ENCODE results near the gene MVB12A.

Gene MVB12A

DNA sequence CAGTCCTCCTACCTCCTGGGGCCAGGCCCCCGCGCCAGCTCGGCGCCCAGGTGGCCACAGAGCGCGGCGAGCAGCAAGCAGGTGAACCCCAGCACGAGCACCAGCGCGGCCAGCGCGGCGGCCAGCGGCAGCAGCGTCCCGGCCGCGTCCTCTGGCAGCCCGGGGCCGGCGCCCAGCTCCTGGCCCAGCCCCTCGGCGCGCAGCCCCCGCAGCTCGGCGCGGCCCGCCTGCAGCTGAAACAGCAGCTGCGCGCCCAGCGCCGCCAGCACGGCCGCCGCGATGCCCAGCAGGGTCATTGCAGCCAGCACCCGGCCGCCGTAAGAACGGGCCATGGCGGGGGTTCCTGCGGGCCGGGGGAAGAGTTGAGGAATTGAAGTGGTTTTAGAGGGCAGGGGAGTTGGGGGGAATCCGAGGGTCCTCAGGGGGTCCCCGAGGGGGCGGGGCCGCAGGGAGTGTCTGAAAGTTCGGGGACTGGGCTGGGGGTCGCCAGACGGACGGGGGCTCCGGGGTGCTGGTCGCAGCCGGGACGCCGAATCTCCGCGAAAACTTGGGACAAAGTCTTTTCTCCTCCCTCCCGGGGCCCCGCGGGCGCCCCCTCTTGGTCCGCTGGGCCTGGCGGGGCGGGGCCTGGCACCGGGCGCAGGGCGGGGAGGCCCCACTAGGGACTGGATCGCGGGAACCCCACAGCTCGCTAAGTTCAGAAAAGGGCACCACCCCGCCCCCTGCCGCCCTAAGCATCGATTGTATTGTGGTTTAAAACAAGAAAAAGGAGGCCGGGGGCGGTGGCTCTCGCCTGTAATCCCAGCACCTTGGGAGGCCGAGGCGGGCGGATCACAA, 28.5 kb downstream of the MVB12A start, which contains the start of gene TMEM221:
TSS of gene TMEM221 (minus strand) at position 538 of the 837 bp plus-strand sequence. CDS start at position 332, 206 bp downstream.
- Histone ChIP-seq H3K4me3 (ENCODE audit: insufficient read length, low read depth) (peak within 1 kb of the TSS; percentile 51), H3K36me3 (ENCODE audit: insufficient read depth, insufficient read length, low read length) (no peaks in the 10 kb centered on the region), H3K9ac (ENCODE audit: insufficient read length, low read depth) (peak within 1 kb of the TSS; percentile 76), H3K27me3 (ENCODE audit: insufficient read depth, insufficient read length) (peaks cover 34% of the 10 kb centered on the region), H3K9me3 (ENCODE audit: insufficient read depth, low read length) (peaks cover 3% of the 10 kb centered on the region; the same call in 1 of the 2 replicates), H3K4me1 (ENCODE audit: insufficient read depth, insufficient read length) (peaks cover 5% of the 10 kb centered on the region)
- TF ChIP-seq YY1 (IDR thresholded peaks at IDR 0.05; ENCODE audit: insufficient read depth, insufficient read length): no peak
- TF ChIP-seq ZNF274 (IDR thresholded peaks at IDR 0.05; ENCODE audit: low read depth, low read length): no peak
- no peak for TF ChIP-seq SUZ12 (IDR thresholded peaks at IDR 0.05; ENCODE audit: extremely low read depth, insufficient read depth, insufficient read length)
- DNase-seq (ENCODE audit: low read depth, low spot score): no peak

DNA sequence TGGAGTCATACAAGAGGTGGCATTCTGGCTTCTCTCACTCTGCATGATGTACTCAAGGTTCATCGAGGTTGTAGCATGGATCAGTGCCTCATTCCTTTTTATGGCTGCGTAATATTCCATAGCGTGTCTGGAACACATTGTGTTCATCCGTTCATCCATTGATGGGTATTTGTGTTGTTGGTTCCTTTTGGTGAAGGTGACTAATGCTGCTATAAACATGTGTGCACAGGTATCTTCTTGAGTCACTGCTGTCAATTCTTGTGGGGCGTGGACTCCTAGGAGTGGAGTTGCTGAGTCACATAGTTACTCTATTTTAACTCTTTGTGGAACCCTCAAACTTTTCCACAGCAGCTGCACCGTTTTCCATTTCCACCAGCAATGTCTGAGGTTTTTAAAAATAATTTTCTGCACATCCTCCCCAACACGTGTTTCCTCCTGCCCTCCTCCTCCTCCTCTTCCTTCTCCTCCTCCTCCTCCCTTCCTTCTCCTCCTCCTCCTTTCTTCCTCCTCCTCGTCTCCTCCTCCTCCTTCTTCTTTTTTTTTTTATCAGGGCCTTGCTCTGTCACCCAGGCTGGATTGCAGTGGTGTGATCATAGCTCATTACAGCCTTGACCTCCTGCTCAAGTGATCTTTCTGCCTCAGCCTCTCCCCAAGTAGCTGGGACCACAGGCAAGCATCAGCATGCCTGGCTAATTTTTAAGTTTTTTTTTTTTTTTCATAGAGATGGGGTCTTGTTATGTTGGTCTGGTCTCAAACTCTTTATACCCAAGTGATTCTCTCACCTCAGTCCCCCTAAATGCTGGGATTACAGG, 30.6 kb downstream of the MVB12A start:
- Histone ChIP-seq H3K9ac (ENCODE audit: insufficient read length, low read depth) (no peak overlapping the region), H3K27me3 (ENCODE audit: insufficient read depth, insufficient read length) (peaks cover 44% of the 10 kb centered on the region), H3K4me3 (ENCODE audit: insufficient read length, low read depth) (no peak overlapping the region), H3K36me3 (ENCODE audit: insufficient read depth, insufficient read length, low read length) (no peaks in the 10 kb centered on the region), H3K4me1 (ENCODE audit: insufficient read depth, insufficient read length) (peaks cover 7% of the 10 kb centered on the region), H3K9me3 (ENCODE audit: insufficient read depth, low read length) (peaks cover 3% of the 10 kb centered on the region; the same call in 1 of the 2 replicates)
- TF ChIP-seq SUZ12 (IDR thresholded peaks at IDR 0.05; ENCODE audit: extremely low read depth, insufficient read depth, insufficient read length) (no peak), YY1 (IDR thresholded peaks at IDR 0.05; ENCODE audit: insufficient read depth, insufficient read length) (no peak), ZNF274 (IDR thresholded peaks at IDR 0.05; ENCODE audit: low read depth, low read length) (no peak)
- no peak for DNase-seq (ENCODE audit: low read depth, low spot score)

DNA sequence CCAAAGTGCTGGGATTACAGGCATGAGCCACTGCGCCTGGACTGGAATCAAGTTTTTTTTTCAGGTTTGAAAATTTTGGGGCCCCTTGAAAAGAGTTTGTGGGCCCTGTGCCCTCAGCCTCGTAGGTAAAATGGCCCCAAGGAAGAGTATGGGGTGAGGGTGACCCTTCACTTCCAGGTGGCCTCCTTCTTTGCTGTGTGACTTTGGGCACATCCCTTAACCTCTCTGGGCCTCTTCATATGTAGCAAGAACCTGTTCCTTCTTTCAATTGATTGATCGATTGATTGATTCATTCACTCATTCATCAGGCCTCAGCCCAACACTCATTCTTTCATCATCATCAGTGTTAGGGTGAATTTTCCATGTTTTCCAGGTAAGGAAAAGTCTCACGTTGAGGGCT, 32.0 kb downstream of the MVB12A start:
- H3K36me3 ChIP-seq (ENCODE audit: insufficient read depth, insufficient read length, low read length): no peaks in the 10 kb centered on the region
- H3K4me3 ChIP-seq (ENCODE audit: insufficient read length, low read depth): no peak overlapping the region
- peaks cover 10% of the 10 kb centered on the region for H3K4me1 ChIP-seq (ENCODE audit: insufficient read depth, insufficient read length)
- no peak overlapping the region for H3K9ac ChIP-seq (ENCODE audit: insufficient read length, low read depth)
- H3K27me3 ChIP-seq (ENCODE audit: insufficient read depth, insufficient read length): peaks cover 34% of the 10 kb centered on the region
- peaks cover 3% of the 10 kb centered on the region; the same call in 1 of the 2 replicates for H3K9me3 ChIP-seq (ENCODE audit: insufficient read depth, low read length)
- DNase-seq (ENCODE audit: low read depth, low spot score): no peak
- TF ChIP-seq SUZ12 (IDR thresholded peaks at IDR 0.05; ENCODE audit: extremely low read depth, insufficient read depth, insufficient read length) (no peak), ZNF274 (IDR thresholded peaks at IDR 0.05; ENCODE audit: low read depth, low read length) (no peak), YY1 (IDR thresholded peaks at IDR 0.05; ENCODE audit: insufficient read depth, insufficient read length) (no peak)

GRCh38 chr19:17454576-17455071, 34.8 kb downstream of the MVB12A start:
- Histone ChIP-seq H3K4me3 (ENCODE audit: insufficient read length, low read depth) (peak overlapping the region; percentile 21), H3K27me3 (ENCODE audit: insufficient read depth, insufficient read length) (peaks cover 18% of the 10 kb centered on the region), H3K9me3 (ENCODE audit: insufficient read depth, low read length) (peaks cover 3% of the 10 kb centered on the region; the same call in 1 of the 2 replicates), H3K36me3 (ENCODE audit: insufficient read depth, insufficient read length, low read length) (no peaks in the 10 kb centered on the region), H3K9ac (ENCODE audit: insufficient read length, low read depth) (peak overlapping the region; percentile 72), H3K4me1 (ENCODE audit: insufficient read depth, insufficient read length) (peaks cover 5% of the 10 kb centered on the region)
- DNase-seq (ENCODE audit: low read depth, low spot score): no peak
- TF ChIP-seq YY1 (IDR thresholded peaks at IDR 0.05; ENCODE audit: insufficient read depth, insufficient read length): no peak
- TF ChIP-seq ZNF274 (IDR thresholded peaks at IDR 0.05; ENCODE audit: low read depth, low read length): no peak
- no peak for TF ChIP-seq SUZ12 (IDR thresholded peaks at IDR 0.05; ENCODE audit: extremely low read depth, insufficient read depth, insufficient read length)

DNA sequence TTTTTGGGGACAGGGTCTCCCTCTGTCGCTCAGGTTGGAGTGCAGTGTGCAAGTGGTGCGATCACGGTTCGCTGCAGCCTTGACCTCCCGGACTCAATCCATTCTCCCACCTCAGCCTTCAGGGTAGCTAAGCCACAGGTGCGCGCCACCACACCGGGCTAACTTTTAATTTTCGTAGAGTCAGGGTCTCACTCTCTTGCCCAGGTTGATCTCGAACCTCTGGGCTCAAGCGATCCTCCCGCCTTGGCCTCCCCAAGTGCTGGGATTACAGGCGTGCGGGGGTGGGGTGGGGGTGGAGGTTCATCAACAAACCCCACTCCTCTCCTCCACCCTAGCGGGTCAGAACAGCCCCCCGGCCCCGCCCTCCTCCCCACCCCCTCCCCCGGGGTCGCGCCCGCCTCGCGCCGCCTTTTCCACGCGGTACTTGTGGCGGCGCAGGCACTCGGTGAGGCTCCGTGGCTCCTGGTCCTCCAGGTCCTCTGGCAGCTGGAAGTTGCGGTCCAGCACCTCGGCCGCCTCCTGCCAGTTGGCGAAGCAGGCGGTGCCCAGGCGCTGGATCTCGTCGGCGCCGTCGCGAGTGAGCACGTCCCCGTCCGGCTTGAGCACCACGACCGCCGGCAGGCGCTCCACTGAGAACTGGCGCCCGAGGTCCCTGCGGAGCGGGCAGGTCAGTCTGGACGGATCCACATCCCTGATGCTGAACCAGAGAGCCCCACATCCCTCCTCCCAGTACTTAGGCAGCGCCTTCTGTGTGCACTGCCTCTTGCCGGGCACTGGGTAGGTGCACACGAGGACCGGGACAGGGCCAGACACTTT, 35.7 kb downstream of the MVB12A start:
- Histone ChIP-seq H3K4me1 (ENCODE audit: insufficient read depth, insufficient read length) (peaks cover 7% of the 10 kb centered on the region), H3K9ac (ENCODE audit: insufficient read length, low read depth) (peak overlapping the region; percentile 32), H3K36me3 (ENCODE audit: insufficient read depth, insufficient read length, low read length) (no peaks in the 10 kb centered on the region), H3K9me3 (ENCODE audit: insufficient read depth, low read length) (peaks cover 3% of the 10 kb centered on the region; the same call in 1 of the 2 replicates), H3K4me3 (ENCODE audit: insufficient read length, low read depth) (no peak overlapping the region), H3K27me3 (ENCODE audit: insufficient read depth, insufficient read length) (peaks cover 10% of the 10 kb centered on the region)
- TF ChIP-seq YY1 (IDR thresholded peaks at IDR 0.05; ENCODE audit: insufficient read depth, insufficient read length) (no peak), ZNF274 (IDR thresholded peaks at IDR 0.05; ENCODE audit: low read depth, low read length) (no peak), SUZ12 (IDR thresholded peaks at IDR 0.05; ENCODE audit: extremely low read depth, insufficient read depth, insufficient read length) (no peak)
- no peak for DNase-seq (ENCODE audit: low read depth, low spot score)

- peaks cover 10% of the 10 kb centered on the region for H3K4me1 ChIP-seq (ENCODE audit: insufficient read depth, insufficient read length)
- no peak overlapping the region for H3K4me3 ChIP-seq (ENCODE audit: insufficient read length, low read depth)
- no peak overlapping the region for H3K9ac ChIP-seq (ENCODE audit: insufficient read length, low read depth)
- peaks cover 10% of the 10 kb centered on the region for H3K27me3 ChIP-seq (ENCODE audit: insufficient read depth, insufficient read length)
- peaks cover 3% of the 10 kb centered on the region; the same call in 1 of the 2 replicates for H3K9me3 ChIP-seq (ENCODE audit: insufficient read depth, low read length)
- no peak for DNase-seq (ENCODE audit: low read depth, low spot score)
- no peak for TF ChIP-seq YY1 (IDR thresholded peaks at IDR 0.05; ENCODE audit: insufficient read depth, insufficient read length)
- TF ChIP-seq ZNF274 (IDR thresholded peaks at IDR 0.05; ENCODE audit: low read depth, low read length): no peak
- TF ChIP-seq SUZ12 (IDR thresholded peaks at IDR 0.05; ENCODE audit: extremely low read depth, insufficient read depth, insufficient read length): no peak
- no peaks in the 10 kb centered on the region for H3K36me3 ChIP-seq (ENCODE audit: insufficient read depth, insufficient read length, low read length)
Measured at GRCh38 chr19:17456127-17456526, 36.3 kb downstream of the MVB12A start.

All from NT2/D1 (cell line).